ENCODE data around the gene NFAM1. TPM values are rescaled to one million over a fixed set of nuclear protein-coding genes. Genes with fewer than 3 reads are reported as not detected.

The NFAM1 gene
- total and polyA plus RNA-seq, 2 of the 13 experiments (the other 11 are each of a cell fraction or from before 2014, with no cell fraction given), result 0.03 TPM; not detected in 1

GRCh38 chr22:42414565-42415303 is 17.5 kb downstream of the NFAM1 start (continued):
- TF ChIP-seq CAMTA2 (CRISPR knock-in tag; IDR thresholded peaks at IDR 0.05; ENCODE audit: borderline replicate concordance), result no peak
- TF ChIP-seq ZNF407 (CRISPR knock-in tag; IDR thresholded peaks at IDR 0.05; ENCODE audit: not compliant biosample characterization), result no peak
- TF ChIP-seq, protein P1, sequence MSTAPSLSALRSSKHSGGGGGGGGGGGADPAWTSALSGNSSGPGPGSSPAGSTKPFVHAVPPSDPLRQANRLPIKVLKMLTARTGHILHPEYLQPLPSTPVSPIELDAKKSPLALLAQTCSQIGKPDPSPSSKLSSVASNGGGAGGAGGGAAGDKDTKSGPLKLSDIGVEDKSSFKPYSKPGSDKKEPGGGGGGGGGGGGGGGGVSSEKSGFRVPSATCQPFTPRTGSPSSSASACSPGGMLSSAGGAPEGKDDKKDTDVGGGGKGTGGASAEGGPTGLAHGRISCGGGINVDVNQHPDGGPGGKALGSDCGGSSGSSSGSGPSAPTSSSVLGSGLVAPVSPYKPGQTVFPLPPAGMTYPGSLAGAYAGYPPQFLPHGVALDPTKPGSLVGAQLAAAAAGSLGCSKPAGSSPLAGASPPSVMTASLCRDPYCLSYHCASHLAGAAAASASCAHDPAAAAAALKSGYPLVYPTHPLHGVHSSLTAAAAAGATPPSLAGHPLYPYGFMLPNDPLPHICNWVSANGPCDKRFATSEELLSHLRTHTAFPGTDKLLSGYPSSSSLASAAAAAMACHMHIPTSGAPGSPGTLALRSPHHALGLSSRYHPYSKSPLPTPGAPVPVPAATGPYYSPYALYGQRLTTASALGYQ (CRISPR knock-in tag; IDR thresholded peaks at IDR 0.05), result no peak
- no peak for TF ChIP-seq ZMAT3 (CRISPR knock-in tag; conservative IDR thresholded peaks at IDR 0.05)
- TF ChIP-seq, protein P2, sequence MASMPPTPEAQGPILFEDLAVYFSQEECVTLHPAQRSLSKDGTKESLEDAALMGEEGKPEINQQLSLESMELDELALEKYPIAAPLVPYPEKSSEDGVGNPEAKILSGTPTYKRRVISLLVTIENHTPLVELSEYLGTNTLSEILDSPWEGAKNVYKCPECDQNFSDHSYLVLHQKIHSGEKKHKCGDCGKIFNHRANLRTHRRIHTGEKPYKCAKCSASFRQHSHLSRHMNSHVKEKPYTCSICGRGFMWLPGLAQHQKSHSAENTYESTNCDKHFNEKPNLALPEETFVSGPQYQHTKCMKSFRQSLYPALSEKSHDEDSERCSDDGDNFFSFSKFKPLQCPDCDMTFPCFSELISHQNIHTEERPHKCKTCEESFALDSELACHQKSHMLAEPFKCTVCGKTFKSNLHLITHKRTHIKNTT (CRISPR knock-in tag; IDR thresholded peaks at IDR 0.05), result no peak
- TF ChIP-seq, protein P3, sequence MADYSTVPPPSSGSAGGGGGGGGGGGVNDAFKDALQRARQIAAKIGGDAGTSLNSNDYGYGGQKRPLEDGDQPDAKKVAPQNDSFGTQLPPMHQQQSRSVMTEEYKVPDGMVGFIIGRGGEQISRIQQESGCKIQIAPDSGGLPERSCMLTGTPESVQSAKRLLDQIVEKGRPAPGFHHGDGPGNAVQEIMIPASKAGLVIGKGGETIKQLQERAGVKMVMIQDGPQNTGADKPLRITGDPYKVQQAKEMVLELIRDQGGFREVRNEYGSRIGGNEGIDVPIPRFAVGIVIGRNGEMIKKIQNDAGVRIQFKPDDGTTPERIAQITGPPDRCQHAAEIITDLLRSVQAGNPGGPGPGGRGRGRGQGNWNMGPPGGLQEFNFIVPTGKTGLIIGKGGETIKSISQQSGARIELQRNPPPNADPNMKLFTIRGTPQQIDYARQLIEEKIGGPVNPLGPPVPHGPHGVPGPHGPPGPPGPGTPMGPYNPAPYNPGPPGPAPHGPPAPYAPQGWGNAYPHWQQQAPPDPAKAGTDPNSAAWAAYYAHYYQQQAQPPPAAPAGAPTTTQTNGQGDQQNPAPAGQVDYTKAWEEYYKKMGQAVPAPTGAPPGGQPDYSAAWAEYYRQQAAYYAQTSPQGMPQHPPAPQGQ (CRISPR knock-in tag; IDR thresholded peaks at IDR 0.05; ENCODE audit: borderline replicate concordance), result no peak
- no peak for TF ChIP-seq ATM (IDR thresholded peaks at IDR 0.05; ENCODE audit: borderline replicate concordance)
- TF ChIP-seq, protein P4, sequence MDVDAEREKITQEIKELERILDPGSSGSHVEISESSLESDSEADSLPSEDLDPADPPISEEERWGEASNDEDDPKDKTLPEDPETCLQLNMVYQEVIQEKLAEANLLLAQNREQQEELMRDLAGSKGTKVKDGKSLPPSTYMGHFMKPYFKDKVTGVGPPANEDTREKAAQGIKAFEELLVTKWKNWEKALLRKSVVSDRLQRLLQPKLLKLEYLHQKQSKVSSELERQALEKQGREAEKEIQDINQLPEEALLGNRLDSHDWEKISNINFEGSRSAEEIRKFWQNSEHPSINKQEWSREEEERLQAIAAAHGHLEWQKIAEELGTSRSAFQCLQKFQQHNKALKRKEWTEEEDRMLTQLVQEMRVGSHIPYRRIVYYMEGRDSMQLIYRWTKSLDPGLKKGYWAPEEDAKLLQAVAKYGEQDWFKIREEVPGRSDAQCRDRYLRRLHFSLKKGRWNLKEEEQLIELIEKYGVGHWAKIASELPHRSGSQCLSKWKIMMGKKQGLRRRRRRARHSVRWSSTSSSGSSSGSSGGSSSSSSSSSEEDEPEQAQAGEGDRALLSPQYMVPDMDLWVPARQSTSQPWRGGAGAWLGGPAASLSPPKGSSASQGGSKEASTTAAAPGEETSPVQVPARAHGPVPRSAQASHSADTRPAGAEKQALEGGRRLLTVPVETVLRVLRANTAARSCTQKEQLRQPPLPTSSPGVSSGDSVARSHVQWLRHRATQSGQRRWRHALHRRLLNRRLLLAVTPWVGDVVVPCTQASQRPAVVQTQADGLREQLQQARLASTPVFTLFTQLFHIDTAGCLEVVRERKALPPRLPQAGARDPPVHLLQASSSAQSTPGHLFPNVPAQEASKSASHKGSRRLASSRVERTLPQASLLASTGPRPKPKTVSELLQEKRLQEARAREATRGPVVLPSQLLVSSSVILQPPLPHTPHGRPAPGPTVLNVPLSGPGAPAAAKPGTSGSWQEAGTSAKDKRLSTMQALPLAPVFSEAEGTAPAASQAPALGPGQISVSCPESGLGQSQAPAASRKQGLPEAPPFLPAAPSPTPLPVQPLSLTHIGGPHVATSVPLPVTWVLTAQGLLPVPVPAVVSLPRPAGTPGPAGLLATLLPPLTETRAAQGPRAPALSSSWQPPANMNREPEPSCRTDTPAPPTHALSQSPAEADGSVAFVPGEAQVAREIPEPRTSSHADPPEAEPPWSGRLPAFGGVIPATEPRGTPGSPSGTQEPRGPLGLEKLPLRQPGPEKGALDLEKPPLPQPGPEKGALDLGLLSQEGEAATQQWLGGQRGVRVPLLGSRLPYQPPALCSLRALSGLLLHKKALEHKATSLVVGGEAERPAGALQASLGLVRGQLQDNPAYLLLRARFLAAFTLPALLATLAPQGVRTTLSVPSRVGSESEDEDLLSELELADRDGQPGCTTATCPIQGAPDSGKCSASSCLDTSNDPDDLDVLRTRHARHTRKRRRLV (CRISPR knock-in tag; IDR thresholded peaks at IDR 0.05), result no peak
